ENCODE measurements around the gene ANG.
"Not testable (repeated sequence)": the region's sequence is repeated elsewhere in the genome, so short reads cannot be mapped to it uniquely, and the experiment has no call there.

Gene ANG

DNA sequence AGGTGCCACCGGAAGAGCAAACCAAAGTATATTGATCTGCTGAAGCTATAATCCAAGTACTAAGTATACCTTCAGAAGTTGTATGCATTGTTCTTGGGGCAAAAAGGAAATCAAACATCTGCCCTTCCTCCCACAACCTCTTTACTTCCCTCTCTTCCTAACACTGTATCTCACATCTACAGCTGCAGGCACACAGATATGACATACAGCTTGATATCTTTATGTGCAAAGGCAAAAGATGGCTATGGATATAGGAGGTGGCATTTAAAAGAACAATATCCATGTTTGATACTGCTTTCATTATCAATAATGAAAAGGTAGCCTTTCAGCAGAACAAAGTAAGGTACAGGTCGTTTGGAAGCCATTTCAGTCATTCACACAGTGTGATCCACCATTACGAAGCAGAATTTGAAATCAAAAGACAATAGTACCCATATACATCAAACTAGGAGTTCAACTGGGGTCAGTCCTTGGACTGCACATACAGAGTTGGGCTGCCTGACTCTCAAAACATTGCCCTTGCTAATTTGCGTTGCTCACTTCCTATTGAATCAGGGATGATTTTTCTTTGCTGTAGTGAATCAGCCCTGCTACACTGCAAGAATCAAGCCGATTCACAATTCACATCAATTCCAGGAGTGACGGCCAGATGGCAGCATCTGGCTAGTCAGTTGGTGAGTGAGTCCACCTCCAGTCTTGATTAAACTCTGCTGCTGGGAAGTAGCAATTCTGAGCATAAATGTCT, 8.9 kb downstream of the ANG start:
- DNase-seq (ENCODE audit: low spot score), result peak; percentile 74
- FAIRE-seq, result peak; percentile 94

- FAIRE-seq (no peak), DNase-seq (ENCODE audit: low spot score) (no peak)
Observed at GRCh38 chr14:20698018-20698329, 9.4 kb downstream of the ANG start.

DNA sequence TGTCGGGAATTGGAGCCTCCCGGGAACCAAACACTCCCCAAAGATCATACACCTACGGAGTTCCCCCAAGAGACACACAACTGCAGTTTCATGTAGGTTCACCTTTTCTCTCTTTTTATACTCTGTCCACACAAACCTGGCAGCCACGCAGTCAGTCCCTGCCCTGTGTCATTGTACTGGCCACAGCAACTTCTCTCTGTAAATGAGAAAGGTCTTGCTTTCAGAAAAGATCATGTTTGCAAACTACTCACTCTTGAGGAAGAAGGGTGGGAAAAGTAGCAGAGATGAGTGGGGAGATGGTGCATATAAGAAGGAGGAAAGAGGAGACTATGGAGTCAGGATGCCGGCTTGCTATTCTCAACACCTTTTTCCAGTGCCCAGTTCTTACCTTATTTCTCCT, 10.4 kb downstream of the ANG start:
- FAIRE-seq (no peak), DNase-seq (ENCODE audit: low spot score) (no peak)

DNA sequence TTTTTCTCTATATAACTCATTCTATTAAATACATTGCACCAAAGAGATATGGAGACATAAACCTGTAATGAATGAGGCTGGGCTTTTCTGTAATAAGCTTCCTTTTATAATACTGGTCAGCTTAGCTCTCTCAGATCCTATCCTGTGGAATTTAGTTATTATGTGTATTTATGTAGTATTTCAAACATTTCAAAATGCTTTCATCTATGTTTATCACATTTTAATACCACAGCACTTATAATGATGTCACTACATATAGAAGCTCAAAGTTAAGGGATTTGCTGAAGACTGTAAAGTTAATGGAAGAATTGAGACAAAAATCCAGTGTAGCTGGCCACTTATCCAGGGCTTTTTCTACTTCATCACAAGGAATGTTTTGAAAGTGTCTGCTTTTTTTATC, 11.4 kb downstream of the ANG start:
- FAIRE-seq (no peak), DNase-seq (ENCODE audit: low spot score) (no peak)

DNA sequence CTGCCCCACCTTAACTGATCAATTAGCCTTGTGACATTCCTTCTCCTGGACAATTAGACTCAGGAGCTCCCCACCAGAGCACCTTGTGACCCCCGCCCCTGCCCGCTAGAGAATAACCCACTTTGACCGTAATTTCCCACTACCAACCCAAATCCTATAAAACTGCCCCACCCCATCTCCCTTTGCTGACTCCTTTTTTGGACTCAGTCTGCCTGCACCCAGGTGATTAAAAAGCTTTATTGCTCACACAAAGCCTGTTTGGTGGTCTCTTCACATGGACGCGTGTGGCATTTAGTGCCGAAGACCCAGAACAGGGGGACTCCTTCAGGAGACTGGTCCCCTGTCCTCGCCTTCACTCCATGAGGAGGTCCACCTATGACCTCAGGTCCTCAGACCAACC, 12.4 kb downstream of the ANG start:
- FAIRE-seq; DNase-seq (ENCODE audit: low spot score): not testable (repeated sequence)

DNA sequence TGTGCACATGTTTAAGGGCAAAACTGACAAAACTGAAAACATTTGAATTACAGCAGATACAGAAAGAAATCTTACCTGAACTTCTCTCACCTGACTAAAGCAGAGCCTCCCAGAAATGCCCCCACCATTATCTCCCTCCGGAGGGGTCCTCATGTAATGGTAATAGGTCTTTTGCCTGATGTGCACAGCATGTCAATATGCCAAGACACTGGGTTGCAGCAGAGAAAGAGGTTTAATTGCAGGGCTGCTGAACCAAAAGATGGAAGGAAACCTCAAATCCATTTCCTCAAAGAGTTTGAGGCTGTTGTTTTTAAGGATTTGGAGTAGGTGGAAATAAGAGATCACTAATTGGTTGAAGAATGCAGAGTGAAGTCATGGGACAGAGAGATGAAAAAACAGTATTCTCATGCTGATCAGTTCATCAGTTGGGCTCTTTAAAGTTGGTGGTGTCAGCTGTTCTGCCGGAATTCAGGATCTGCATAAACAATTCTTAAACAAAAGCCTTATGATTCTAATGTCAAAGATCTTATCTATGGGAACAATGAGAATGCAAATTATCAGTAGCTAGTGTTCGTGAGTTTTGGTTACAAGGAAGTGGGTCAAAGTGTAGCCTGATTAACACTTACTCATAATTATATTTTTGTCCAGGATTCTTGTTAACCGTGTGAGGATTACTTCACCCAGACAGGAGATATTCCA, 18.2 kb downstream of the ANG start:
- FAIRE-seq (no peak), DNase-seq (ENCODE audit: low spot score) (no peak)

DNA sequence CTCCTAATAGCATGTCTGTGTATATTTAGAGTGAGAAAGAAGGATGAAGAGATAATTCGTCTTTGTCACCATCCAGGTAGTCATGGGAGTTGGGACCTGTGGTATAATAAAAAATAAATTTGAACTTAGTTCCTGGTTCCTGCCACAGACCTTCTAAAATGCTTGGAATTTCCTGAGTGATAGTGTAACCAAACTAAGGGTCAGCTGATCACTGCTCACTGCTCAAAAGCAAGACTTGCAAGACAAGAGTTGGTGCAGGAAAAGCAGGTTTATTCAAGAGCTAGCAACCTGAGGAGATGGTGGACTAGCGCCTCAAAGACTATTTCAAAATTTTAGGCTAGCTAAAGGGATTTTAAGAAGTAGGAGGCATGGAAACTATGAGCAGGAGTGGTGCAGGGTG, 19.1 kb downstream of the ANG start:
- no peak for FAIRE-seq
- DNase-seq (ENCODE audit: low spot score), result no peak

GRCh38 chr14:20711261-20711660, 22.7 kb downstream of the ANG start:
- no peak for DNase-seq (ENCODE audit: low spot score)
- no peak for FAIRE-seq

- DNase-seq (ENCODE audit: low spot score), result no peak
- FAIRE-seq, result no peak
Observed at GRCh38 chr14:20711685-20712084, 23.1 kb downstream of the ANG start.

DNA sequence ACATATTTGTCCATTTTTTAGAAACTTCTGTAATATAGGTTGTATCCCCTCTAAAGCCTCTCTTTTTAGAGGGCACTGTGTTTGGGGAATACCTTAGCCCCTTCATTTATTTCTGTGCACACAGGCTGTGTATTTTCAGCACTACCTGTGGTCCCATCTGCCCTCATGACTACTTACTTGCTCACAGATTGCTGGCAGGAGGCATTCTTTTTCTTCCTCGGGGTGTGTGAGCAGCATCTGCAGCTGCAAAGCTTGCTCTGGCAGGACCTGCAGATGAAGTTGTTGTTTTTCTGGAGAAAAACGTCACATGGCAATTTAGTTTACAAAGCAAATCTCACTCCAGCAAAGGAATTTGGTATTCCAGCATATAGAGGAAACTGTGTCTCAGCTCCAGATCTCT, 24.3 kb downstream of the ANG start:
- no peak for FAIRE-seq
- DNase-seq (ENCODE audit: low spot score), result no peak

- no peak for FAIRE-seq
- DNase-seq (ENCODE audit: low spot score), result peak; percentile 26
Observed at GRCh38 chr14:20714593-20715250, 26.2 kb downstream of the ANG start.

GRCh38 chr14:20719777-20720176, 31.2 kb downstream of the ANG start:
- DNase-seq (ENCODE audit: low spot score) (no peak), FAIRE-seq (no peak)

- FAIRE-seq (no peak), DNase-seq (ENCODE audit: low spot score) (no peak)
Observed at GRCh38 chr14:20720741-20721140, 32.2 kb downstream of the ANG start.

DNA sequence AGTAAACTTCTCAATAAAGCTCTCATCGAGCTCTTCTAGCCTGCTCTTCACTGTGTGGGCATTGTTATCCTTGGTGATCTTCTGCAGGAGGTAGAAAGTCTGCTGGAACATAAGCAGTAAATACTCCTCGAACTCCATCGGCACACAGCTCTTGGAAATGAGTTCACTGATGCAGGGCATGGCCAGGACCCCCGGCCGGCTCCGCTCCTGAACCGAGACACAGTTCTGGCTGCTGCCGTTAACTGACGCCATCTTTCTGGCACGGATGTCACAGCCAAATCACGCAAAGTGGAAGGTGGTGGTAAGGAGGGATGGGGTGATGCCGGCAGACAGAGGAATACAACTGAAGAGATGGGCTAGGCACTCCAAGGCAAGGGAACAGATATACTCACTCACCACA, 33.5 kb downstream of the ANG start:
- no peak for DNase-seq (ENCODE audit: low spot score)
- FAIRE-seq, result no peak

GRCh38 chr14:20723488-20723887, 34.9 kb downstream of the ANG start:
- no peak for FAIRE-seq
- no peak for DNase-seq (ENCODE audit: low spot score)

GRCh38 chr14:20726121-20726520, 37.6 kb downstream of the ANG start:
- not testable (repeated sequence) for FAIRE-seq; DNase-seq (ENCODE audit: low spot score)

GRCh38 chr14:20726531-20726930, 38.0 kb downstream of the ANG start:
- no peak for DNase-seq (ENCODE audit: low spot score)
- FAIRE-seq, result no peak

- no peak for FAIRE-seq
Observed at GRCh38 chr14:20730891-20731290, 42.3 kb downstream of the ANG start.

GRCh38 chr14:20732477-20732876, 43.9 kb downstream of the ANG start:
- no peak for FAIRE-seq
- no peak for DNase-seq (ENCODE audit: low spot score)

More at GRCh38 chr14:20730891-20731290, 42.3 kb downstream of the ANG start:
- DNase-seq (ENCODE audit: low spot score), result no peak

DNA sequence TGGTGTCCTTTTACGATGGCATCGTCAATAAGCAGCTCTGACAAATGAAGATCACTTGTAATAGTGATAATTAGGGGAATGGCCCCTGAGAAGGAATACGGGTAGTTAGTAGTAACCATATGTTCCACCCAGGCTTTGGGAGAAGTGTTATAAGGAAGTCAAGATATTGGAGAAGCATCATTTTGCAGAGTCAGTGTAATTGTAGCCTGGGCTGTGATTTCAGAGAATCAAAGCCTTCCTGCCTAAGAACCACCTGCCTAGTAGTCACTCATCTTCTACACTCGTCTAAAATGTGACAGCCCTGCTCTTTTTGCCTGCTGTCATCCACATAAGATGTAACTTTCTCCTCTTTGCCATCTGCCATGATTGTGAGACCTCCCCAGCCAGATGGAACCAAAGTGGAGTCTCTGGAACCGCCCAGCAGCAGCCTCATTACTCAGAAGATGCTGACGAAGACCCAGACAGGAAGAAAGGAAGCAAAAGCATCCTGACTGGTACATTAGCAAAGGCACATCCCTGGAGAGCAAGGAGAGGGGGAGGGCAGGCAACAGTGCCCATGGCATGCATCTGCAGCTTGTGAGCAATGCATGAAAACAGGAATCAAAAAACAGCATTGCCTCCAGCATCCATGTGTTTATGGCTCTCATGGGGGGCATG, 44.5 kb downstream of the ANG start:
- no peak for FAIRE-seq
- no peak for DNase-seq (ENCODE audit: low spot score)

DNA sequence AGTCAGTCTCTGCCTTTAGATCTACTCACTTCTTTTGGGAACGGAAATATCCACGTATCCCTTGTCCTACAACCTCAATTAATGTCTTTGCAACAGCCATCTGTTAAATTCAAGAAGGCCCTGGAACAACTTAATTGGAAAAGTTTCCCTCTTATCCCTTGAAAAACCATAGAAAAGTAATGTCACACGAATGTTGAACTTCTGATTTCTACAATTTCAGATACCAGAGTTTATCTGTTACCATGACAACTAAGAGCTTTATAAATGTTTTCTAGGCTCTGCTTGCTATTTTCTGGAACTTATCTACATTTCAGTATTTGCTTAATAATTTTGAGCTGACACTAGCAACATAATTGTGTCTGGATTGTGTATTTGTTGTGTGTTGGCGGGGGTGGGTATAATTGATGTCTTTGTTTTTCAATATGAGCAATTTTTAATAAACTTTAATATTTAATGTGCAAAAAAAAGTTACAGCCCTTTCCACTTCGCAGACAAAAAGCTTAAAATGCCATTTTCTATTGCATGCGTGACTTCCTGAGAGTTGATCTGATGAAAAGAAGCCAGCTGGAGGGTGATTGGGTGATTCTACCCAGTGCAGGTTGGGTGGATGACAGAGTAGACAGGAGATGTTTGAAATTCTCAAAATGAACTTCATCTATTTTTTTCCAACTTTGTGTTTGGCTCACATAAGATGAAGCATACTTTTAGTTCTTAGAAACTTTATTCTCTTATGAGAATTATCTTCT, 45.3 kb downstream of the ANG start:
- FAIRE-seq, result peak; percentile 35
- no peak for DNase-seq (ENCODE audit: low spot score)
